ENCODE results near the gene TMC1.

Gene TMC1

DNA sequence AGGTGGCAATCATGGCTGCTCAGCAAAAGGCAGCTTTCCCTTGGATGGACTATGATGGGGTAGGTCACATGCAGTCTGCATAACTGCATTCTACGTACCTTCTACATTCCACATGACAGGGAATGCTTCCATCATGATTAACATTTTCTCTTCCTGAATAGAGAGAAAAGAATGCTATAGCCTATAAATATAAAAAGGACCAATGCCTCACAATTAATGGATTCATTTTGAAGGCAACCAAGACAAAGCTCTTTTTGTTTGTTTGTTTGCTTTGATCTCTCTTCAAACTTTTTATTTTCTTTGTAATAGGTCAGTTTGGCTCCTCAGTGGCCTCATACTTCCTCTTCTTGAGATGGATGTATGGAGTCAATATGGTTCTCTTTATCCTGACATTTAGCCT, 230.1 kb downstream of the TMC1 start:
- no peak for DNase-seq (ENCODE audit: low read depth)
- TF ChIP-seq, protein P1, sequence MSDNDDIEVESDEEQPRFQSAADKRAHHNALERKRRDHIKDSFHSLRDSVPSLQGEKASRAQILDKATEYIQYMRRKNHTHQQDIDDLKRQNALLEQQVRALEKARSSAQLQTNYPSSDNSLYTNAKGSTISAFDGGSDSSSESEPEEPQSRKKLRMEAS (IDR thresholded peaks at IDR 0.05; ENCODE audit: low read depth, low read length): no peak
- TF ChIP-seq MYC (IDR thresholded peaks at IDR 0.05; ENCODE audit: low read depth, low read length): no peak
- TF ChIP-seq, protein P2, sequence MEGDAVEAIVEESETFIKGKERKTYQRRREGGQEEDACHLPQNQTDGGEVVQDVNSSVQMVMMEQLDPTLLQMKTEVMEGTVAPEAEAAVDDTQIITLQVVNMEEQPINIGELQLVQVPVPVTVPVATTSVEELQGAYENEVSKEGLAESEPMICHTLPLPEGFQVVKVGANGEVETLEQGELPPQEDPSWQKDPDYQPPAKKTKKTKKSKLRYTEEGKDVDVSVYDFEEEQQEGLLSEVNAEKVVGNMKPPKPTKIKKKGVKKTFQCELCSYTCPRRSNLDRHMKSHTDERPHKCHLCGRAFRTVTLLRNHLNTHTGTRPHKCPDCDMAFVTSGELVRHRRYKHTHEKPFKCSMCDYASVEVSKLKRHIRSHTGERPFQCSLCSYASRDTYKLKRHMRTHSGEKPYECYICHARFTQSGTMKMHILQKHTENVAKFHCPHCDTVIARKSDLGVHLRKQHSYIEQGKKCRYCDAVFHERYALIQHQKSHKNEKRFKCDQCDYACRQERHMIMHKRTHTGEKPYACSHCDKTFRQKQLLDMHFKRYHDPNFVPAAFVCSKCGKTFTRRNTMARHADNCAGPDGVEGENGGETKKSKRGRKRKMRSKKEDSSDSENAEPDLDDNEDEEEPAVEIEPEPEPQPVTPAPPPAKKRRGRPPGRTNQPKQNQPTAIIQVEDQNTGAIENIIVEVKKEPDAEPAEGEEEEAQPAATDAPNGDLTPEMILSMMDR (IDR thresholded peaks at IDR 0.05; ENCODE audit: low read depth, low read length): no peak
- no peak for TF ChIP-seq POLR2A (IDR thresholded peaks at IDR 0.05; ENCODE audit: extremely low read depth, insufficient read length)
- H3K4me3 ChIP-seq (ENCODE audit: low read depth, low read length): no peak overlapping the region

DNA sequence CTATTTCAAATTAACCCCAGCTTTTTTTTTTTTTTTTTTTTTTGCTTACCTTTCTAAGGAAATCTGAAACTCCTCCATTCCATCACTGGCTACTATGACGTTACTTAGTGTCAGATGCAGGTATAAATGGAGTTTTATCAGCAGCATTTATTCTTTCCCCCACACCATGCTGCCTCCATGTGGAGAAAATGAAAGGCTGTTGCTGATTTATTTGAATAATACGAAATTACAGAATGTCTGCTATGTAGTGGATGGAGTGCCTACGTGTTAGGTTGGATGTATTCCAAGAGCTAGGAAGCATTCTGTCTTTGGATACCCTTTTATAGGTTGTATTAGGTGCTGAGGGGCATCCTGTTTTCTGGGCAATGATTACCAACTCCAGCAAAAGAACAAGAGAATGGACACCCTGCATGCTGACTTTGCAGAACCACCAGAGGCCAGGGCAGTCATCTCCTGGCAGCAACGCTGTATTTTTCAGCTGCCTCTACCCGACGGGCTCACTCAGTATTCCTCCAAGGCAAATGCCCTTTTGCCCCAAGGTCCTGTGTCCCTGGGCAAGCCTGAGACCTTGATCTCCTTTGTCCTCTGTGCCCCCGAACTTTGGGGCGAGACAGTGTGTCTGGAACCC, 232.0 kb downstream of the TMC1 start:
- no peak overlapping the region for H3K4me3 ChIP-seq (ENCODE audit: low read depth, low read length)
- TF ChIP-seq, protein P1 (IDR thresholded peaks at IDR 0.05; ENCODE audit: low read depth, low read length): no peak
- TF ChIP-seq POLR2A (IDR thresholded peaks at IDR 0.05; ENCODE audit: extremely low read depth, insufficient read length) (no peak), MYC (IDR thresholded peaks at IDR 0.05; ENCODE audit: low read depth, low read length) (no peak)
- TF ChIP-seq, protein P2 (IDR thresholded peaks at IDR 0.05; ENCODE audit: low read depth, low read length): no peak
- peak; percentile 1 for DNase-seq (ENCODE audit: low read depth)

DNA sequence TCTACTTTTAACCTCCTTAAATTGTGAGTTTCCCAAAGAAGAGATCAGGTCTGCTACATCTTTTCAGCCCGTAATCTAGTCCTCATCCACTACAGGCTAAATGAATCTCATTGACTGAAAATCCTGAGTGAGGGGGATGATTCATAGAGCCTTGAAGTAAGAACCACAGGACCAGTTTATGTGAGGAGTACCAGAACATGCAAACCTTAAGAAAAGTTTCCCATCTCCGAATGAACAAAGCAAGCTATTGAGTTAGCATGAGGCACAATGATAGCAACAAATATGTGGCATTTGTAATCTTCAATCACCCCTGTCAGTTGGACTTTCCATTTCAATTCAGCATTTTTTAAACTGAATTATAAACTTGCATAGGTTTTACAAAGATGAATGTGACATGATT, 234.4 kb downstream of the TMC1 start:
- TF ChIP-seq MYC (IDR thresholded peaks at IDR 0.05; ENCODE audit: low read depth, low read length): no peak
- TF ChIP-seq, protein P2 (IDR thresholded peaks at IDR 0.05; ENCODE audit: low read depth, low read length): no peak
- TF ChIP-seq, protein P1 (IDR thresholded peaks at IDR 0.05; ENCODE audit: low read depth, low read length): no peak
- TF ChIP-seq POLR2A (IDR thresholded peaks at IDR 0.05; ENCODE audit: extremely low read depth, insufficient read length): no peak
- DNase-seq (ENCODE audit: low read depth): no peak
- no peak overlapping the region for H3K4me3 ChIP-seq (ENCODE audit: low read depth, low read length)

DNA sequence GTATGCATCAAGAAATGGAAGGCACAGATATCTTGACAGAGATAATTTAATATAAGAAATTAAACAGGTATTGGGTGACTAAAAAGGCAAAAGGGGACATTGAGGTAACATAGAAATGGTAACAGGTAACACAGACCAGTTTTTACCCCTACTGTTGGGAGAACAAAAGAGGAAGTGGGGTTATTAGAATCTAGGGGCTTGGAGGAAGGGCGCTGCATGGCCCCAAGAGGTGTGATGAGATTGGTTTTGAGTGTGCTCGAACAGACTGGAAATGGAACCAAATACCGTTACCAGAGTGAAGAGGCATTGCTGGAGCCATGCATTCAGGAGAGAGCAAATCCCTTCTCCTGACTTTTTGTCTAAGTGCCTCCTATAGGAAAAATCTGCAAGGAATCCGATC, 237.5 kb downstream of the TMC1 start:
- no peak for DNase-seq (ENCODE audit: low read depth)
- H3K4me3 ChIP-seq (ENCODE audit: low read depth, low read length): no peak overlapping the region
- TF ChIP-seq, protein P1 (IDR thresholded peaks at IDR 0.05; ENCODE audit: low read depth, low read length): no peak
- TF ChIP-seq POLR2A (IDR thresholded peaks at IDR 0.05; ENCODE audit: extremely low read depth, insufficient read length): no peak
- TF ChIP-seq, protein P2 (IDR thresholded peaks at IDR 0.05; ENCODE audit: low read depth, low read length): no peak
- TF ChIP-seq MYC (IDR thresholded peaks at IDR 0.05; ENCODE audit: low read depth, low read length): no peak

DNA sequence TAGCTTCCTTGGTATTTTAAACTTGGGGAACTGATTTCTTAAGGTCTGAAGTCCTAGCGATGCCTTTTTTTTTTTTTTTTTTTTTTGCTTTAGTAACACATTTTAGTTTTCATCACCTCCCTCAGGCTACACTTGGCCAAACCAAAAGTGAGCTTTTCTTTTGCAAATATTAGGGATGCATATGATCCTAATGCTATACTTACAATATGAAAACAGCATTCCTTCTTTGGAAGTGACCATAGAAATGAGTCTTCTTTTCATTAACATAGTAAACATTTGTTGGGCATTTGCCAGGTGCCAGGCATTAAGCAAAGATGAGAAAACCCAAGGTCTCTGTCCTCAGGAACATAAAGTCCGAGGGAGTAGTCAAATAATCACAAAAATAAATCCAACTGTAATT, 241.6 kb downstream of the TMC1 start:
- no peak for DNase-seq (ENCODE audit: low read depth)
- no peak for TF ChIP-seq MYC (IDR thresholded peaks at IDR 0.05; ENCODE audit: low read depth, low read length)
- TF ChIP-seq, protein P1 (IDR thresholded peaks at IDR 0.05; ENCODE audit: low read depth, low read length): no peak
- TF ChIP-seq POLR2A (IDR thresholded peaks at IDR 0.05; ENCODE audit: extremely low read depth, insufficient read length): no peak
- TF ChIP-seq, protein P2 (IDR thresholded peaks at IDR 0.05; ENCODE audit: low read depth, low read length): no peak
- H3K4me3 ChIP-seq (ENCODE audit: low read depth, low read length): no peak overlapping the region

All from NB4 (cell line).